ENCODE results near the gene FHL1. TPM values are rescaled to one million over a fixed set of nuclear protein-coding genes. Genes with fewer than 3 reads are reported as not detected.

Gene FHL1
- total RNA-seq, 2 experiments from 2014 or later: 27.2 to 28.4 TPM

GRCh38 chrX:136176399-136176825, 29.1 kb downstream of the FHL1 start:
- Mint-ChIP-seq H3K4me1 (ENCODE audit: low read depth) (no peaks in the 10 kb centered on the region), H3K4me3 (no peak overlapping the region), H3K36me3 (ENCODE audit: low read depth) (peaks cover 6% of the 10 kb centered on the region), H3K9me3 (no peaks in the 10 kb centered on the region), H3K27me3 (no peaks in the 10 kb centered on the region), H3K27ac (no peak overlapping the region)
- CTCF ChIA-PET: no interaction called here
- no peak for TF ChIP-seq CTCF (IDR thresholded peaks at IDR 0.05)
- no peaks in the 10 kb centered on the region for H3K4me1 ChIP-seq (ENCODE audit: insufficient read depth, low read length)
- no peak overlapping the region for H3K27ac ChIP-seq (ENCODE audit: low read depth in 1 of 2, low read length in 2 of 2)
- no peaks in the 10 kb centered on the region for H3K9me3 ChIP-seq (ENCODE audit: control insufficient read depth in 1 of 2, insufficient read depth in 1 of 2, low read length in 2 of 2)
- H3K27me3 ChIP-seq (ENCODE audit: control insufficient read depth in 1 of 2, insufficient read depth in 2 of 2, low read length in 2 of 2): no peaks in the 10 kb centered on the region
- intact Hi-C loops (cut with DNase I, micrococcal nuclease): no loop called here
- H3K36me3 ChIP-seq (ENCODE audit: insufficient read depth, low read length): peaks cover 4% of the 10 kb centered on the region
- H3K4me3 ChIP-seq (ENCODE audit: low read length): no peak overlapping the region
- ATAC-seq (ENCODE audit: poor library complexity) (no peak), DNase-seq (no peak)
- POLR2A ChIA-PET: no interaction called here

DNA sequence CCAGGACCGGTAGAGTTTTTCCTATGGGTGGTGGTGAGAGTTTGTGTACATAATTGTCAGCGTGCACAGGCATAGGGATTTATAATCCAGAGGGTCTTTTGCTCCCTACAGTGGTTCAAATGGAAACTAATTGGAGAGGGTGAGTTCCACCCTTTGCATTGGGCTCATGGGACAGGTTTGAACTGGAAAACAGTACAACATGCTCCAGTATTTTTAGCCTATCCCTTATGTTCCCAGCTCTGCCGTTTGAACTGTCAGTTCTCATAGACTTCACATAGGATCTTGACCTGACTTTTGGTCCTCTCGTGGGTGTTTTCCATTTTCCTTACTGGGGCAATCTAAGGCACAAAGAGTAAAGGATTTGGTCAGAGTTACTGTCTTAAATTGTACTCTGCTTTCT, 31.8 kb downstream of the FHL1 start:
- POLR2A ChIA-PET: no interaction called here

GRCh38 chrX:136182414-136182813, 35.1 kb downstream of the FHL1 start:
- no peak overlapping the region for H3K4me3 Mint-ChIP-seq
- TF ChIP-seq CTCF (IDR thresholded peaks at IDR 0.05): no peak
- ATAC-seq (ENCODE audit: poor library complexity): no peak
- Histone ChIP-seq H3K27ac (ENCODE audit: low read depth in 1 of 2, low read length in 2 of 2) (no peak overlapping the region), H3K27me3 (ENCODE audit: control insufficient read depth in 1 of 2, insufficient read depth in 2 of 2, low read length in 2 of 2) (no peaks in the 10 kb centered on the region), H3K9me3 (ENCODE audit: control insufficient read depth in 1 of 2, insufficient read depth in 1 of 2, low read length in 2 of 2) (no peaks in the 10 kb centered on the region), H3K4me3 (ENCODE audit: low read length) (no peak overlapping the region), H3K4me1 (ENCODE audit: insufficient read depth, low read length) (no peaks in the 10 kb centered on the region), H3K36me3 (ENCODE audit: insufficient read depth, low read length) (no peaks in the 10 kb centered on the region)
- H3K27me3 Mint-ChIP-seq: no peaks in the 10 kb centered on the region
- CTCF ChIA-PET: no interaction called here
- POLR2A ChIA-PET: no interaction called here
- intact Hi-C loops (cut with DNase I, micrococcal nuclease): no loop called here
- no peak overlapping the region for H3K27ac Mint-ChIP-seq
- DNase-seq: no peak
- no peaks in the 10 kb centered on the region for H3K4me1 Mint-ChIP-seq (ENCODE audit: low read depth)
- no peaks in the 10 kb centered on the region for H3K9me3 Mint-ChIP-seq
- peaks cover 5% of the 10 kb centered on the region for H3K36me3 Mint-ChIP-seq (ENCODE audit: low read depth)

More for the DNA sequence above, 31.8 kb downstream of the FHL1 start:
- Histone ChIP-seq H3K27ac (ENCODE audit: low read depth in 1 of 2, low read length in 2 of 2) (no peak overlapping the region), H3K4me1 (ENCODE audit: insufficient read depth, low read length) (no peaks in the 10 kb centered on the region), H3K36me3 (ENCODE audit: insufficient read depth, low read length) (peaks cover 4% of the 10 kb centered on the region), H3K9me3 (ENCODE audit: control insufficient read depth in 1 of 2, insufficient read depth in 1 of 2, low read length in 2 of 2) (no peaks in the 10 kb centered on the region), H3K4me3 (ENCODE audit: low read length) (no peak overlapping the region), H3K27me3 (ENCODE audit: control insufficient read depth in 1 of 2, insufficient read depth in 2 of 2, low read length in 2 of 2) (no peaks in the 10 kb centered on the region)
- CTCF ChIA-PET: no interaction called here
- no peaks in the 10 kb centered on the region for H3K9me3 Mint-ChIP-seq
- intact Hi-C loops (cut with DNase I, micrococcal nuclease): no loop called here
- H3K4me1 Mint-ChIP-seq (ENCODE audit: low read depth): no peaks in the 10 kb centered on the region
- no peak for TF ChIP-seq CTCF (IDR thresholded peaks at IDR 0.05)
- no peak overlapping the region for H3K4me3 Mint-ChIP-seq
- peaks cover 6% of the 10 kb centered on the region for H3K36me3 Mint-ChIP-seq (ENCODE audit: low read depth)
- ATAC-seq (ENCODE audit: poor library complexity) (no peak), DNase-seq (no peak)
- no peak overlapping the region for H3K27ac Mint-ChIP-seq
- H3K27me3 Mint-ChIP-seq: no peaks in the 10 kb centered on the region
